Right lobe of liver (tissue), 4 donors: ENCODE data around the gene B3GLCT.

Experiments
- CTCF ChIP-seq, 4 donors: fragments of 200-600 bp in 3 of 4; fragments of 450-650 bp in 1 of 4; IDR thresholded peaks; one replicate each; pipeline versions ENCODE4 v1.5.1 to v1.8.0; 2016 to 2022; ENCODE audit warnings: antibody characterized with exemption in 4 of 4, mild to moderate bottlenecking in 2 of 4
- POLR2A ChIP-seq: fragments of 450-650 bp; IDR thresholded peaks from one replicate; pipeline ENCODE4 v1.6.1; 2017; ENCODE audit warnings: antibody characterized with exemption, mild to moderate bottlenecking
- donor health status: DM: no; HTN: no; CAD: no.
- donor health status: DM: no; HTN: no; CAD: no.
- donor health status: DM: no; HTN: yes; CAD: no.

GRCh38 chr13:31175847-31176532, 23.8 kb upstream of the B3GLCT start:
- TF ChIP-seq CTCF (IDR thresholded peaks at IDR 0.05) (no peak), POLR2A (no peak)
